HG03575 (cell line): ENCODE data around the gene TLR3.
"Not testable (repeated sequence)": the region's sequence is repeated elsewhere in the genome, so short reads cannot be mapped to it uniquely, and the experiment has no call there.

Experiments used
- ATAC-seq: cut with Tn5 transposase; IDR thresholded peaks from one replicate; pipeline ENCODE4 v1.9.1; 2021; ENCODE audit not compliant: unreplicated experiment, insufficient number of reproducible peaks, low FRiP score; ENCODE audit errors: extremely low read depth

Gene TLR3

GRCh38 chr4:186068581-186069348, at the start of gene TLR3:
TSS of gene TLR3 (plus strand) at chr4:186069156. CDS start at chr4:186076620, 7,464 bp downstream.
- no peak for ATAC-seq

- no peak for ATAC-seq
These were observed 49.7 kb upstream of the TLR3 start for GRCh38 chr4:186019269-186019668.

- ATAC-seq: no peak
These were observed 48.7 kb upstream of the TLR3 start for GRCh38 chr4:186020106-186020792.

GRCh38 chr4:186020793-186021407, 48.1 kb upstream of the TLR3 start:
- ATAC-seq: no peak

GRCh38 chr4:186021461-186022167, 47.3 kb upstream of the TLR3 start:
- no peak for ATAC-seq

- no peak for ATAC-seq
These were observed 45.0 kb upstream of the TLR3 start for GRCh38 chr4:186023975-186024374.

- ATAC-seq: no peak
These were observed 44.1 kb upstream of the TLR3 start for GRCh38 chr4:186024637-186025407.

GRCh38 chr4:186025408-186025690, 43.6 kb upstream of the TLR3 start:
- ATAC-seq: no peak

GRCh38 chr4:186027405-186027804, 41.6 kb upstream of the TLR3 start:
- ATAC-seq: no peak

GRCh38 chr4:186029571-186030398, 39.2 kb upstream of the TLR3 start:
- no peak for ATAC-seq

GRCh38 chr4:186030399-186030775, 38.6 kb upstream of the TLR3 start:
- no peak for ATAC-seq

GRCh38 chr4:186030795-186031194, 38.2 kb upstream of the TLR3 start:
- no peak for ATAC-seq

GRCh38 chr4:186032259-186032658, 36.7 kb upstream of the TLR3 start:
- ATAC-seq: no peak

GRCh38 chr4:186033027-186033426, 35.9 kb upstream of the TLR3 start:
- ATAC-seq: no peak

- not testable (repeated sequence) for ATAC-seq
These were observed 34.3 kb upstream of the TLR3 start for GRCh38 chr4:186034613-186035012.

GRCh38 chr4:186036976-186037581, 31.9 kb upstream of the TLR3 start:
- ATAC-seq: no peak

GRCh38 chr4:186037692-186038658, 31.0 kb upstream of the TLR3 start:
- no peak for ATAC-seq
